ENCODE results near the gene DDO. TPM values are rescaled to one million over a fixed set of nuclear protein-coding genes. Genes with fewer than 3 reads are reported as not detected.

DDO gene
- total and polyA plus RNA-seq, 2 of the 8 experiments (the other 6 are each of a cell fraction or from before 2014, with no cell fraction given), result not detected

GRCh38 chr6:110408901-110409300 lies 6.5 kb downstream of the DDO start:
- ChIA-PET CTCF (ENCODE audit: partially characterized antibody) (interaction anchor here (0.7 kb wide), 1 partner anchor 208 kb away, joined by 3 read pairs; no protein-coding TSS in a partner anchor), POLR2A (ENCODE audit: partially characterized antibody) (interaction anchor here (0.5 kb wide), 1 partner anchor 20 kb away, joined by 4 read pairs; no protein-coding TSS in a partner anchor)
- H3K18ac ChIP-seq (ENCODE audit: extremely low read depth, low read length), result no peak overlapping the region
- H4K8ac ChIP-seq (ENCODE audit: extremely low read depth, insufficient read depth, low read length), result no peak overlapping the region
- H3K56ac ChIP-seq (replicated peaks; ENCODE audit: insufficient read length, low read depth, low read length), result no peak overlapping the region
- no peaks in the 10 kb centered on the region for H3K4me1 ChIP-seq (replicated peaks in 1 of 4; ENCODE audit: control insufficient read depth in 3 of 4, insufficient read depth in 4 of 4, low read length in 3 of 4)
- no peak overlapping the region for H3K14ac ChIP-seq (ENCODE audit: insufficient read length)
- no peak overlapping the region for H2BK20ac ChIP-seq (ENCODE audit: low read length)
- DNase-seq (ENCODE audit: low read depth in 1 of 2, low spot score in 2 of 2), result no peak
- FAIRE-seq, result no peak
- H3K4ac ChIP-seq (replicated peaks; ENCODE audit: insufficient read length, low read depth, low read length), result no peak overlapping the region
- H3K9ac ChIP-seq (replicated peaks in 1 of 4; ENCODE audit: extremely low read depth in 1 of 4, low read depth in 3 of 4, low read length in 3 of 4), result no peak overlapping the region; a peak in 1 of 7 replicates
- 81% methylated on average over 6 of the region's 6 CpGs; no CpG with 5 or more reads in 1 of the 2 experiments for WGBS, 2 experiments (ENCODE audit: extremely low coverage in 1 of 2, insufficient coverage in 1 of 2, insufficient read length in 1 of 2, insufficient replicate concordance in 2 of 2, low coverage in 1 of 2, low lambda C conversion rate in 2 of 2, missing lambda C conversion rate in 1 of 2)
- no peak overlapping the region for H2BK15ac ChIP-seq (ENCODE audit: low read length)
- no peak overlapping the region for H3K23ac ChIP-seq (ENCODE audit: insufficient read length)
- H2BK120ac ChIP-seq (replicated peaks; ENCODE audit: low read depth, low read length), result no peak overlapping the region
- no peaks in the 10 kb centered on the region for H3K23me2 ChIP-seq (ENCODE audit: low read depth, low read length)
- 0 out of 2 replicates have a peak overlapping the region, but pooled peaks have one; percentile 9 for H2BK12ac ChIP-seq (ENCODE audit: low read depth, low read length)
- H3K27me3 ChIP-seq (replicated peaks in 1 of 4; ENCODE audit: control insufficient read depth in 3 of 4, extremely low read depth in 1 of 4, insufficient read depth in 3 of 4, low read length in 3 of 4), result no peaks in the 10 kb centered on the region; a peak in 1 of 7 replicates
- H2BK5ac ChIP-seq (ENCODE audit: low read depth, low read length), result no peak overlapping the region
- no peak overlapping the region for H2AK5ac ChIP-seq (ENCODE audit: low read depth, low read length)
- no peaks in the 10 kb centered on the region for H3K79me1 ChIP-seq (ENCODE audit: low read depth, low read length)
- no peak overlapping the region for H3K27ac ChIP-seq (ENCODE audit: low read depth, low read length)
- no peak overlapping the region for H3K4me2 ChIP-seq (ENCODE audit: insufficient read depth in 1 of 2, low read depth in 2 of 2, low read length in 2 of 2)
- TF ChIP-seq, protein P1, sequence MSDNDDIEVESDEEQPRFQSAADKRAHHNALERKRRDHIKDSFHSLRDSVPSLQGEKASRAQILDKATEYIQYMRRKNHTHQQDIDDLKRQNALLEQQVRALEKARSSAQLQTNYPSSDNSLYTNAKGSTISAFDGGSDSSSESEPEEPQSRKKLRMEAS (IDR thresholded peaks at IDR 0.05), result 0 out of 2 replicates have a peak, but pooled peaks have one; percentile 21
- TF ChIP-seq YY1 (IDR thresholded peaks at IDR 0.05; ENCODE audit: low read depth, low read length) (0 out of 2 replicates have a peak, but pooled peaks have one; percentile 49), RBBP5 (IDR thresholded peaks at IDR 0.05; ENCODE audit: borderline replicate concordance, low read depth, low read length) (no peak), RAD21 (IDR thresholded peaks at IDR 0.05 in 1 of 2, conservative IDR thresholded peaks at IDR 0.05 in 1 of 2; ENCODE audit: low read depth in 2 of 2, low read length in 2 of 2) (peak; percentile 9 to 36; a peak in 2 of 4 replicates)
- TF ChIP-seq, protein P2, sequence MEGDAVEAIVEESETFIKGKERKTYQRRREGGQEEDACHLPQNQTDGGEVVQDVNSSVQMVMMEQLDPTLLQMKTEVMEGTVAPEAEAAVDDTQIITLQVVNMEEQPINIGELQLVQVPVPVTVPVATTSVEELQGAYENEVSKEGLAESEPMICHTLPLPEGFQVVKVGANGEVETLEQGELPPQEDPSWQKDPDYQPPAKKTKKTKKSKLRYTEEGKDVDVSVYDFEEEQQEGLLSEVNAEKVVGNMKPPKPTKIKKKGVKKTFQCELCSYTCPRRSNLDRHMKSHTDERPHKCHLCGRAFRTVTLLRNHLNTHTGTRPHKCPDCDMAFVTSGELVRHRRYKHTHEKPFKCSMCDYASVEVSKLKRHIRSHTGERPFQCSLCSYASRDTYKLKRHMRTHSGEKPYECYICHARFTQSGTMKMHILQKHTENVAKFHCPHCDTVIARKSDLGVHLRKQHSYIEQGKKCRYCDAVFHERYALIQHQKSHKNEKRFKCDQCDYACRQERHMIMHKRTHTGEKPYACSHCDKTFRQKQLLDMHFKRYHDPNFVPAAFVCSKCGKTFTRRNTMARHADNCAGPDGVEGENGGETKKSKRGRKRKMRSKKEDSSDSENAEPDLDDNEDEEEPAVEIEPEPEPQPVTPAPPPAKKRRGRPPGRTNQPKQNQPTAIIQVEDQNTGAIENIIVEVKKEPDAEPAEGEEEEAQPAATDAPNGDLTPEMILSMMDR (IDR thresholded peaks at IDR 0.05; ENCODE audit: control extremely low read depth in 1 of 3, insufficient read depth in 1 of 3, low read depth in 1 of 3, low read length in 3 of 3), result peak in 2 of 3 experiments; percentile 16 to 20; a peak in 3 of 4 replicates
- no peak overlapping the region for H3K4me3 ChIP-seq (ENCODE audit: extremely low read depth in 1 of 4, insufficient read depth in 2 of 4, low read depth in 3 of 4, low read length in 4 of 4)
- no peaks in the 10 kb centered on the region for H3K9me3 ChIP-seq (ENCODE audit: insufficient read depth in 2 of 2, low read depth in 1 of 2, low read length in 1 of 2)
- no peak overlapping the region for H4K5ac ChIP-seq (ENCODE audit: insufficient read length, low read depth, low read length)
- no peak overlapping the region for H4K91ac ChIP-seq (replicated peaks; ENCODE audit: insufficient read length, low read length)
- no peaks in the 10 kb centered on the region for H3K79me2 ChIP-seq (ENCODE audit: control insufficient read depth in 1 of 2, insufficient read depth in 2 of 2, low read length in 2 of 2)
- no peaks in the 10 kb centered on the region for H3K36me3 ChIP-seq (ENCODE audit: control insufficient read depth in 2 of 4, insufficient read depth in 4 of 4, low read length in 3 of 4)
- no peak overlapping the region for H2AFZ ChIP-seq (ENCODE audit: low read length)
- no peaks in the 10 kb centered on the region for H4K20me1 ChIP-seq (replicated peaks in 1 of 2; ENCODE audit: control insufficient read depth in 1 of 2, insufficient read depth in 2 of 2, low read length in 2 of 2)
